ENCODE measurements around the gene NAT8L. TPM values are rescaled to one million over a fixed set of nuclear protein-coding genes. Genes with fewer than 3 reads are reported as not detected.

NAT8L gene
- total and polyA plus RNA-seq, 2 donors (not counting 3 experiments of a cell fraction or from before 2014, with no cell fraction given), result 0.10 to 0.11 TPM

DNA sequence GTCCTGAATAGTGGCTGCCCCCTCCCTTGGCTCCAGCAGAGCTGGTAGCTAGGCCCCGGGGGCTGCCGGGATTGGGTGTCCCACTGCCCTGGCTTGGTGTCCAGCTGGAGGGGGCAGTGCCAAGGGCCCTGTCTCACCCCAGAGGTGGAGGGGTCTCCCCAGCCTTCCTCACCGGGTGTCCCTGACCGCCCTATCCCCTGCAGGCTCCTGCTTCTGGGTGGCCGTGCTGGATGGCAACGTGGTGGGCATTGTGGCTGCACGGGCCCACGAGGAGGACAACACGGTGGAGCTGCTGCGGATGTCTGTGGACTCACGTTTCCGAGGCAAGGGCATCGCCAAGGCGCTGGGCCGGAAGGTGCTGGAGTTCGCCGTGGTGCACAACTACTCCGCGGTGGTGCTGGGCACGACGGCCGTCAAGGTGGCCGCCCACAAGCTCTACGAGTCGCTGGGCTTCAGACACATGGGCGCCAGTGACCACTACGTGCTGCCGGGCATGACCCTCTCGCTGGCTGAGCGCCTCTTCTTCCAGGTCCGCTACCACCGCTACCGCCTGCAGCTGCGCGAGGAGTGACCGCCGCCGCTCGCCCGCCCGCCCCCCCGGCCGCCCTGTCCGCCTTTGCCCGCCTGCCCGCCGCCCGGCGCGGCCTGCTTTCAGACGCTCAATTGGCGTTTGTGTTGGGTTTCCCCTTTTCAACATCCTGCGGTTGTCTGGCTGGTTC, 4.6 kb downstream of the NAT8L start:
- no TSS peak for BruUV-seq (replicated peaks)
- dilution Hi-C loops (cut with MboI; ENCODE audit: extremely low pct_ligation_motif_present, low sequenced_read_pairs), result no loop called here
- no peaks in the 10 kb centered on the region for H3K9me1 ChIP-seq (replicated peaks; ENCODE audit: control insufficient read depth, extremely low read depth, insufficient read depth, low read length)
- no peak overlapping the region for H3K27ac ChIP-seq (ENCODE audit: insufficient read depth, low read depth, low read length)
- peaks cover 2 to 13% of the 10 kb centered on the region in 2 experiments for H3K27me3 ChIP-seq (ENCODE audit: control insufficient read depth in 2 of 2, insufficient read depth in 2 of 2, low read length in 2 of 2)
- H2AFZ ChIP-seq (ENCODE audit: low read depth, low read length), result no peak overlapping the region
- no peak overlapping the region for H3K4me3 ChIP-seq (replicated peaks in 1 of 3; ENCODE audit: insufficient read depth in 1 of 3, low read depth in 1 of 3, low read length in 3 of 3)
- FAIRE-seq, result no peak
- no peak overlapping the region for H3K4me2 ChIP-seq (ENCODE audit: insufficient read depth, low read length)
- no peak for TF ChIP-seq JUN (IDR thresholded peaks at IDR 0.05; ENCODE audit: borderline replicate concordance, insufficient read depth, insufficient read length, low read depth)
- no peak for TF ChIP-seq POLR2AphosphoS5 (IDR thresholded peaks at IDR 0.05; ENCODE audit: insufficient read depth, low read depth, low read length)
- TF ChIP-seq, protein P1, sequence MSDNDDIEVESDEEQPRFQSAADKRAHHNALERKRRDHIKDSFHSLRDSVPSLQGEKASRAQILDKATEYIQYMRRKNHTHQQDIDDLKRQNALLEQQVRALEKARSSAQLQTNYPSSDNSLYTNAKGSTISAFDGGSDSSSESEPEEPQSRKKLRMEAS (IDR thresholded peaks at IDR 0.05; ENCODE audit: insufficient read depth, insufficient read length), result no peak
- intact Hi-C loops (cut with micrococcal nuclease), result no loop called here
- no peaks in the 10 kb centered on the region for H3K4me1 ChIP-seq (ENCODE audit: control insufficient read depth, extremely low read depth, insufficient read depth, low read length)
- H3K9ac ChIP-seq (replicated peaks; ENCODE audit: extremely low read depth, insufficient read depth, low read length), result no peak overlapping the region
- DNase-seq (ENCODE audit: low read depth, low spot score), result no peak
- H4K20me1 ChIP-seq (replicated peaks; ENCODE audit: control insufficient read depth, extremely low read depth, insufficient read depth, low read length), result no peaks in the 10 kb centered on the region
- ChIA-PET POLR2A (no interaction called here), CTCF (no interaction called here)
- H3K9me3 ChIP-seq (replicated peaks; ENCODE audit: control insufficient read depth, insufficient read depth, low read length), result no peaks in the 10 kb centered on the region
- H3K36me3 ChIP-seq (ENCODE audit: control insufficient read depth in 2 of 2, extremely low read depth in 1 of 2, insufficient read depth in 2 of 2, low read length in 2 of 2), result no peaks in the 10 kb centered on the region
- no peaks in the 10 kb centered on the region for H3K79me2 ChIP-seq (ENCODE audit: control insufficient read depth, insufficient read depth, low read length)

DNA sequence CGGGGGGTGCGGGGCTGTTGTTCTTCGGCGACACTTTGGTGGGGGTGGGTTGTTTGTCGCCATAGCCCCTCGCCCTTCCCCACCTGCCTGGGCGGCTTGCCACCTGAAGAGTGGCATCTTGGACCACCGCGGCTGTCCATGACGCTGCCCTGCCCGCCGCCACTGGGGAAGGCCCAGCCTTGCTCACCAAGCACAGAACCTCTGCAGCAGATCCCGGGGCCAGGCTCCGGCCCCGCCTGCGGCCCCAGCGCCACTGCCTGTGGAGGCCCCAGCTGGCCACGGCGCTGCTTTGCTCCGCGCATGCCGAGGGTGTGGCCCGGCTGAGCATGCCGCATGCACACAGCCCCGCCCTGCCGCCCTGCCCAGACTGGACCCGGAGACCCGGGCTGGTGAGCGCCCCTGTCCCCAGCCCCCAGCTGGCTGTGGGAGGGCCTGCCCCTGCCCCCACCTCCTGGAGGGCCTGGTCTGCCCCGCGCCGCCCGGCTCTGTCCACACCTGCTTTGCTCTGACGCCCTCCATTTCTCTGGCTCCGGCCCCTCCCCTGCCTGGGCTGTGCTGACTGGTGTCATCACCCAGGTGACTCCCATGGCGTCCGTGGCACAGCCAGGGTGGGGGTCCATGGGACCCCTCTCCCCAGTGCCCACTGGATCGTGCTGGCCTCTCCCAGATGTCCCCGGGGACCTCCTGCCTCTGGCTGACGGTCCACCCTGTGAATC, 5.3 kb downstream of the NAT8L start:
- ChIA-PET CTCF (no interaction called here), POLR2A (no interaction called here)
- no peak overlapping the region for H3K4me2 ChIP-seq (ENCODE audit: insufficient read depth, low read length)
- H3K4me1 ChIP-seq (ENCODE audit: control insufficient read depth, extremely low read depth, insufficient read depth, low read length), result no peaks in the 10 kb centered on the region
- intact Hi-C loops (cut with micrococcal nuclease), result no loop called here
- DNase-seq (ENCODE audit: low read depth, low spot score) (no peak), FAIRE-seq (no peak)
- dilution Hi-C loops (cut with MboI; ENCODE audit: extremely low pct_ligation_motif_present, low sequenced_read_pairs), result no loop called here
- TF ChIP-seq MYC (IDR thresholded peaks at IDR 0.05; ENCODE audit: low read depth, low read length) (no peak), GATA2 (IDR thresholded peaks at IDR 0.05; ENCODE audit: insufficient read depth, insufficient read length, low read depth, low read length) (no peak), EZH2 (IDR thresholded peaks at IDR 0.05; ENCODE audit: borderline replicate concordance, low read depth, low read length, severe bottlenecking) (no peak)
- TF ChIP-seq, protein P1 (IDR thresholded peaks at IDR 0.05; ENCODE audit: insufficient read depth, insufficient read length), result no peak
- TF ChIP-seq, protein P2, sequence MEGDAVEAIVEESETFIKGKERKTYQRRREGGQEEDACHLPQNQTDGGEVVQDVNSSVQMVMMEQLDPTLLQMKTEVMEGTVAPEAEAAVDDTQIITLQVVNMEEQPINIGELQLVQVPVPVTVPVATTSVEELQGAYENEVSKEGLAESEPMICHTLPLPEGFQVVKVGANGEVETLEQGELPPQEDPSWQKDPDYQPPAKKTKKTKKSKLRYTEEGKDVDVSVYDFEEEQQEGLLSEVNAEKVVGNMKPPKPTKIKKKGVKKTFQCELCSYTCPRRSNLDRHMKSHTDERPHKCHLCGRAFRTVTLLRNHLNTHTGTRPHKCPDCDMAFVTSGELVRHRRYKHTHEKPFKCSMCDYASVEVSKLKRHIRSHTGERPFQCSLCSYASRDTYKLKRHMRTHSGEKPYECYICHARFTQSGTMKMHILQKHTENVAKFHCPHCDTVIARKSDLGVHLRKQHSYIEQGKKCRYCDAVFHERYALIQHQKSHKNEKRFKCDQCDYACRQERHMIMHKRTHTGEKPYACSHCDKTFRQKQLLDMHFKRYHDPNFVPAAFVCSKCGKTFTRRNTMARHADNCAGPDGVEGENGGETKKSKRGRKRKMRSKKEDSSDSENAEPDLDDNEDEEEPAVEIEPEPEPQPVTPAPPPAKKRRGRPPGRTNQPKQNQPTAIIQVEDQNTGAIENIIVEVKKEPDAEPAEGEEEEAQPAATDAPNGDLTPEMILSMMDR (IDR thresholded peaks at IDR 0.05; ENCODE audit: extremely low read depth in 1 of 2, insufficient read depth in 1 of 2, low read depth in 1 of 2, low read length in 2 of 2), result no peak
- no peaks in the 10 kb centered on the region for H3K9me3 ChIP-seq (replicated peaks; ENCODE audit: control insufficient read depth, insufficient read depth, low read length)
- no peak overlapping the region for H3K9ac ChIP-seq (replicated peaks; ENCODE audit: extremely low read depth, insufficient read depth, low read length)
- no peak overlapping the region for H3K27ac ChIP-seq (ENCODE audit: insufficient read depth, low read depth, low read length)
- H3K79me2 ChIP-seq (ENCODE audit: control insufficient read depth, insufficient read depth, low read length), result no peaks in the 10 kb centered on the region
- H2AFZ ChIP-seq (ENCODE audit: low read depth, low read length), result no peak overlapping the region
- no peaks in the 10 kb centered on the region for H3K36me3 ChIP-seq (ENCODE audit: control insufficient read depth in 2 of 2, extremely low read depth in 1 of 2, insufficient read depth in 2 of 2, low read length in 2 of 2)
- H4K20me1 ChIP-seq (replicated peaks; ENCODE audit: control insufficient read depth, extremely low read depth, insufficient read depth, low read length), result no peaks in the 10 kb centered on the region
- no TSS peak for BruUV-seq (replicated peaks)
- H3K9me1 ChIP-seq (replicated peaks; ENCODE audit: control insufficient read depth, extremely low read depth, insufficient read depth, low read length), result no peaks in the 10 kb centered on the region
- H3K27me3 ChIP-seq (ENCODE audit: control insufficient read depth in 2 of 2, insufficient read depth in 2 of 2, low read length in 2 of 2), result peaks cover 2 to 13% of the 10 kb centered on the region in 2 experiments
- H3K4me3 ChIP-seq (replicated peaks in 1 of 3; ENCODE audit: insufficient read depth in 1 of 3, low read depth in 1 of 3, low read length in 3 of 3), result no peak overlapping the region

All from endothelial cell of umbilical vein (primary cell).